HT-29 (cell line): Measurements from ENCODE around the gene RGMA. TPM values are rescaled to one million over a fixed set of nuclear protein-coding genes. Genes with fewer than 3 reads are reported as not detected.
"Not testable (repeated sequence)": the region's sequence is repeated elsewhere in the genome, so short reads cannot be mapped to it uniquely, and the experiment has no call there.

ENCODE experiments used
- DNase-seq: peaks from one replicate; pipeline ENCODE4 v3.0.0-alpha.2; 2015; ENCODE audit warnings: low spot score
- total RNA-seq: library from RNA; depleted of rRNA; stranded (reverse); fragments of >200 nt; shearing (Covaris generic); gene quantifications from 2 replicates; pipeline ENCODE4 v1.2.3, GENCODE V29; 2014

Gene RGMA
- total RNA-seq, 1 experiment from 2014 or later: not detected

DNA sequence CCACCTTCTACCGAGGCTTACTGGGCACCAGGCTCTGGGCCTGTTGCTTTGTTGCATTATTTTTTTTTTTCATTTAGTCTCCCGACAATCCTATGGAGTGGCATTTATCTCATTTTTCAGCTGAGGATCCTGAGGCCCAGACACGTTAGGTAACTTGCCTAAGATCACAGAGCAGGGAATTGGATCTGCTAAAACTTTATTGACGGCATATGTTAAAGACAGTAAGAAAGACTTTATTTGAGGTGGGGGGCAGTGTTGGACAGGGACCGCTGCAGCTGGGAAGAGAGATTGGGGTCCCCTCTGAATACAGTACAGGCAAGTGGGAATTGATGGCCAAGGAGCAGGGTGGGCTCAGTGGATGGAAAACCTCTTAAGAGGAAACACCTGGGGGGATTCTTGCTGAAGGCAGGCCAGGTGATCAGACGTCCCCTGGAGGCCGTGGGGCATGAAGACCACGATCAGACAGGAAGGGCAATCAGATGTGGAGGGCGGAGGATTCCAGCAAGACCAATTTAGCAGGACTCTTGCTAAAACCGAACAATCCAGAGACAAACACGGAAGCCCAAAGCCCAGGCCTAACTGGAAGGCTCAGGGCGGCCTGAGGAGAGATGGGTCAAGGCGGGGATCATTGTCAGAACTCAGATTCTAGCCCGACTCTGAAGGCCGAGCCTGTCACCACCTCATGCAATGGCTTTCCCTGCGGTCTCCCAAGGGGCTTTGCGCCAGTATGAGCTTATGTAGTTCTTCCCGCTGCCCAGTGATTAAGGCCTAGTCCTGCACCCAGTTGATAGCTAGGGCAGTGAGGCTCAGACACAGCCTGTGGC lies 53.7 kb downstream of the RGMA start:
- DNase-seq: no peak

DNA sequence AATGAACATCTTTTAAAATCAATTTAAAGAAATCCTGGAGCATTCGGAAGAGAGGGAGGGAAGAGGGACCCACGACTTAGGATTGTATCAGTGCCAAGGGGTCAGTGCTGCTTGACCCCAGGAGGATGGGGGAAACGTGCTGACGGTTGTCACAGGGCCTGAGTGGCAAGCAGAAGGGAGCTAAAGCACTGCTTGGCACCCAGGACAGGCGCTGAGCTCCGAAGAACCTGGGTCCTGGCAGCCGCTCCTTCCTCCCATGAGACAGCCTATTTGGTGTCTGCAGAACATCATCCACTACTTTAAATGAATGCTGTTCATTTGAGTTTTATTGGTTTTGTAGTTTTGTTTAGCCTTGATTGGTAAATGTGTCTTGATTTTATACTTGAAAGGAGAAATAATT lies 54.5 kb downstream of the RGMA start:
- no peak for DNase-seq

DNA sequence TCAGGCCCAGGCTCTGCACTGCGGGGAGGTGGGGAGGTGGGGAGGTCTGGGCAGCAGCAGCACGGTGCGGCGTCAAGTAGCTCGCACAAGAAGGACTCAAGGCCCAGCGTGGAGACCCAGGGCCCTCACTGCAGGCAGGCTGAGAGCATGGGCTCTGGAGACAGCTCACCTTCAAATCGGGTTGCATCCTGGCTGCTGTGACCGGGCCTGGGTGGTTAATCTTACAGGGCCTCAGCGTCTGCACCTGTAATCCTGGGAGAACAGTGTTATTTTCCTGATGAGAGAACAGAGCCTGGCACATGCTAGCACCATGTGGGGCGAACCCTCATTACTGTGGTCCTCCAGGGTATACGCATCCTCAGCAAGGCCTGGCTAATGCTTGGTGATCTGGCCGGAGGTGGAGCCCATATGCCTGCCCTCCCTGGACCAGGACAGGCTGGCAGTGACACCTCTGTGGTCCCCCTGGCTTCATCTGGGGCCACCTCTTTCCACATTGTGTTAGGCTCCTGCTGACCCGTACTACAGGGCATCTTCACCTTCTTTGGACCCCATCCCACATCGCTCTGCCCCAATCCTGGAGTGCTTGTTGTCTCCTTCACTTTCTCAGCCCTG lies 55.5 kb downstream of the RGMA start:
- no peak for DNase-seq

DNA sequence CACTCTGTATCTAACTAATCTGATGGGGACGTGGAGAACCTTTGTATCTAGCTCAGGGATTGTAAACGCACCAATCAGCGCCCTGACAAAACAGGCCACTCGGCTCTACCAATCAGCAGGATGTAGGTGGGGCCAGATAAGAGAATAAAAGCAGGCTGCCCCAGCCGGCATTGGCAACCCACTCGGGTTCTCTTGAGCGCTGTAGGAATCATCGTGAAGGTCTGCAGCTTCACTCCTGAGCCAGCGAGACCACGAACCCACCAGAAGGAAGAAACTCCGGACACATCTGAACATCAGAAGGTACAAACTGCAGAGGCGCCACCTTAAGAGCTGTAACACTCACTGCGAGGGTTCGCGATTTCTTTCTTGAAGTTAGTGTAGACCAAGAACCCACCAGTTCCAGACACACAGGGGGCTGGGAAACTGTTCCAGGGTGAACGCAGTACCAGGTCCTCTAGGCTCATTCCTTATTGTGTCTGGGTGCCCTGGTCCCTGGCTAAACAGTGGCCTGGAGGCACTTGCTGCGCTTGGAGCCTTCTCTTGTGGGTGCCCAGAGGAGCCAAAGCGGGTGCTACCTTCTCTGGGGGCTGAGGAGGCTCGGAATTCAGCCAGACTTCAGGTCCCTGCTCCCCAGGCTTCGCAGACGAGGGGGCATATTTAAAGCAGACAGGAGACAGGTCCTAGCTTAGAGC lies 56.4 kb downstream of the RGMA start:
- not testable (repeated sequence) for DNase-seq

DNA sequence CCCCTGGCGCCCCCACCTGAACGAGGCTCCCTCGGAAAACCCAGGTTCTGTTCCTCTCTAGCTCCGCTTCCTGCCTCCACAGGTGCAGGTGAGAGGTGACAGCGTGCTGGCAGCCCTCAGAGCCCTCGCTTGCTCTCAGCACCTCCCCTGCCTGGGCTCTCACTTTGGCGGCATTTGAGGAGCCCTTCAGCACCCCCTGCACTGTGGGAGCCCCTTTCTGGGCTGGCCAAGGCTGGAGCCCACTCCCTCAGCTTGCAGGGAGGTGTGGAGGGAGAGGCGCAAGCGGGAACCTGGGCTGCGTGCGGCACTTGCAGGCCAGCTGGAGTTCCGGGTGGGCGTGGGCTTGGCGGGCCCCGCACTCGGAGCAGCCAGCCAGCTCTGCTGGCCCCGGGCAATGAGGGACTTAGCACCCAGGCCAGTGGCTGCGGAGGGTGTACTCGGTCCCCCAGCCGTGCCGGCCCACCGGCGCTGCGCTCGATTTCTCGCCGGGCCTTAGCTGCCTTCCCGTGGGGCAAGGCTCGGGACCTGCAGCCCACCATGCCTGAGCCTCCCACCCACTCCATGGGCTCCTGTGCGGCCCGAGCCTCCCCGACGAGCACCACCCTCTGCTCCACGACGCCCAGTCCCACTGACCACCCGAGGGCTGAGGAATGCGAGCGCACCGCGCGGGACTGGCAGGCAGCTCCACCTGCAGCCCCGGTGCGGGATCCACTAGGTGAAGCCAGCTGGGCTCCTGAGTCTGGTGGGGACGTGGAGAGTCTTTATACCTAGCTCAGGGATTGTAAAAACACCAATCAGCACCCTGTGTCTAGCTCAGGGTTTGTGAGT lies 57.2 kb downstream of the RGMA start:
- DNase-seq: not testable (repeated sequence)

DNA sequence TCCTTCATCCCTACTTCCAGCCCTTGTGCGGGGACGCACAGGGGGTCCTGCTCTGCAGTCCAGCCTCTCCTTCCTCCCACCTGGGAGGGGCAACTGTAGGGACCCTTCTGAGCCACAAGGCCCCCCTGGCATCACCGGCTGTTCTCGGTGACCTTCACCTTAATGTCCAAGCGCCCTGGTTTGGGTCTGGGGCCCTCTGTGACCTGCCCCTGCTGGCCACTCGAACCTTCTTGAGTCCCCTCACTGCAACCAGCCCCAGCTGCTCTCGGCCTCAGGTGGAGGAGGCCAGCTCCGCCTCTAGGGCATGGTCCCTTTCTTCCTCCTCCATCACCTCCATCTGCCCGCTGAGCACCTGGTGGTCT lies 57.9 kb downstream of the RGMA start:
- DNase-seq: no peak

DNA sequence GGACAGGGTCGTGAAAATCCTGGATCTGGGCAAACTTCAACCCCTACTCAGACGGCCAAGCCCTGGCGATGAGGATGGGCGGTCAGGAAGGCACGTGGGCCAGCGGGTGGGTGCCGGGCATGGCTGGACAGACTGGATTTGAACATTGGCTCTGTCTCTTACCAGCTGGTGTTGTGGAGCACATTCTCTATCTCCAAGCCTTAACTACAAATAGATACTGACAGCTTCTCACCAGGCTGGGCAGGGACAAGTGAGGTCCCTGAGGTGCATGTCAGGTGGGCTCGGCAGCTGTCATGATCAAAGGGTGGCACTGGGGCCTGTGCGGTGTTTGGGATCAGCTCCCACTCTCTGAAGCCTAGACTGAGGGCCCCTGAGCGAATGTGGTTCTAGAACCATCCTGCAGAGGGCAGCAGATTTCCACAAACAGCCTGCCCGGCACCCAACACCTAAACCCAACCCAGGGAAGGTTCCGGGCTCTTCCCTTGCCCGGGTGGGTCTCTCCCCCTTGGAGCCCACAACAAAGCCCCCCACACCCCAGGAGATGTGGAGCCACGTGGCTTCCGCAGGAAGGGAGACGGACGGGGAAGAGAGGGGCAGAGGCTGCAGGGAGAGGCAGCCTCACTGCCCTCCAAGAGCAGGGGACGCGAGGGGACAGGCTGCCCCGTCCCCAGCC lies 58.4 kb downstream of the RGMA start:
- peak; percentile 87 for DNase-seq

DNA sequence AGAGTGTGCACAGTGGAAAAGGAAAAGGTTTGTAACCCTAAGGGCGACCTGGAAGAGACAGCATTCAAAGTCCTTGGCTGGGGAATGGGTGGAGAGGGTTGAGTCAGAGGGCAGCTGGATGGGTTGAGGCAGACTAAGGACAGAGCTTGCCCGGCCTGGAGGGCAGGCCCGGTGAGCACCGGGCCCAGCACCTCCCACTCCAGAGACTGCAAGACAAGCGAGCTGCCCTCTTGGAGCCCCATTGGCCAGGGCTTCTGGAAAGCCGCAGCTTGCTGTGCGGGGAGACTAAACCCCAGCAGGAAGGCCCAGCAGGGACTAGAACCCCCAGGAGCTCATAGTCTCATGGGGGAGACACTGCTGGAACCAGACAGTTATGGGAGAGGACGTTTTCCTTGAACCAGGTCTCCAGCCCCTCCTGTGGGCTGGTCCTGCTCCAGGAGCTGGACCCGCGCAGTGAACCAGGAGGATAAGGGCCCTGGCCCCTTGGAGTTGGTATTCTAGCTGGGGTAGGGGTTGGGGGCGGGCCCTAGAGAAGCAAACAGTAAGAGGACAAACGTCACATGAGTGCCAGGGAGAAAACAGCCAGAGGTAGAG lies 59.1 kb downstream of the RGMA start:
- peak; percentile 28 for DNase-seq

DNA sequence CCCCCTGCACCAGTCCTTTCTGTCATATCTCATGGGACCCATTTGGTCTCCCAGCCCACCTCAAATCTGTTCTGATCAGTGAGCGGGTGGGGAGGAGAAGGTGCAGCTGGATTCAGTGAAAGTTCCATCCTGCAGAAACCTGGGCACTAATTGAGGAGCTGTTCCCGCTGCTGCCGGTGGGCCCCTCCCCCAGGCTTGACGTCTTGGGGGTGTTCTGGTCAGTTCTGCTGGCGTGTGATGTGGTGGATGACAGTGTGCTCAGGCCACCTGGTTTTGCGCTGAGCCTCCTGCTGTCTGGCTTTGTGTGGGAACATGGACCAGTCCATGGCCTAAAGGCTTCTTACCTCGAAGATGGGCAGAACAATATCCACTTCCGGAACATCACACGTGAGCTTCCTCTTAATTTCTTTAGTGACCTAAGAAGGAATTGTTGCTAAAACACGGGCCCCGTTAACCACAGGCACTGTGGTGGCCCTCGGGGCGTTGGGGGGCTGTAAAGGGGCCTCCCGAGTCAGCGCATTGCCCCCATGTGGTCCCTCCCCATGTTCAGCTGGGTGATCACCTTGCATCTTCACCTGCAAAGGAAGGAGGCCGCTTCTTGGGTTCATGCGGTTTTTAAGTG lies 59.7 kb downstream of the RGMA start:
- DNase-seq: no peak

DNA sequence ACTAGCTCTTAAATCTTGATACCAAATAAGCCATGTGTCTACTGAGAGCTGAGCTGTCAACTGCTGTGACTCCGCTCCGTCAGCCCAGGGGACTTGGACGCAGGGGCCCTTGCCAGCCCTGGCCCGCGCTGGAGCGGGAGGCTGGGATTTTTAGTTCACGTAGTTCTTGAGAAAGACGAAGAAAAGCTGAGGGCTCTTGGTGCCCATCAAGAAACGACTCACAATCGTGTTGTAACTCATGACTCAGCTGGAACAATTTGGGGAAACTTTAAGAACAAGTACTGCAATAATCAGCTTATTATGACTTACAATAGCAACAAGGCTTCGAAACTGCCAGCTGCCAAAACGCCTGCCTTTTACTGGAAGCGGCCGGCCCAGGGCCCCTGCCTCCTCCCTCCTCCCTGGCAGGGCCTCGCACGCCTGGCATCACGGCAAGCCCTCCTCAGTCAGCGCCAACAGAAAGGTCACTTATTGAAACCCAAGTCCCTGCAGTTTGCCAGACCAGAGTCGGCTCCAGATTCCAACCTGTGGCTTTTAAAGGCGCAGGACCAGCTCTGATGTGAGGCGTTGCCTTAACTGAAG lies 60.3 kb downstream of the RGMA start:
- no peak for DNase-seq

DNA sequence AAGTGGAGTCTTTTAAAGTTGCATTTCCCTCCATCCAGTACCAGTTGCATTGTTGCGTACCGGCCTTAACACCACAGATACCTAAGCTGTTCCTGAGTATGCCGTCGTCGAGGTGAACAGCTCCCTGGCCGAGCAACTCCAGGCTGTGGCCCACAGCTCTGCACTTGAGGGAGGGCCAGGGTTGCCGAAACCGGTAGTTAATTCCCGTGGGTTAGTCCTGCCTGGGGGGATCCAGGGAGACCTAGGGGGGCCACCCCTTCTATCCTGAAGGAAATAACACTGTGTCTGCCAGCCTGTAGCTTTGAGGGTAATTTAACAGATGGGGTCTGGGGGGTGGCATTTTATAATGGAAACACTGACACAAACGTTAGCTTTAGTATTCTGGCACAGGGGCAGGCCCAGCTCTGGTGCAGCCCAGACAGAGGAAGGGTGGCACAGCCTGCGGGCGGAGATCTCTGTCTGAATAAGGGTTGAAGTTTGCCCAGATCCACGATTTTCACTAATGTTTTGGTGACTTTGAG lies 60.8 kb downstream of the RGMA start:
- no peak for DNase-seq

DNA sequence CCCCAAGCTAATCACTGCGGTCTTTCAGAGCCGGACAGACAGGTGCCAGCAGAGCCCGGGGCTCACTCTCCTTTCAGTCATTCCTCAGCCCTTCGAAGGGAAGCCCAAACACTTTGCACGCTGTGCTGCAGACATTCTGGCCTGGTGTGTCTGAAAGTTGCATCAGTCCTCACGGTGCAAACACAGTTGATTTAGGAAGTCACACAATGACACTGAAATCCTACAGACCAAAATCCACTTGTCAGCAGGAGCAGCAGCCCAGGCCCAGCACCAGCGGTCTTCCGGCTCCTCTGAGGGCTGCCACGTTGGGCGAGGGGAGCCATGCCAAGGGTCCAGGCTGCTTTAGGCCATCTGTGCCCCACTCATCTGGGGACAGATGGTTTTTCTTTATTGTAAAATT lies 61.6 kb downstream of the RGMA start:
- no peak for DNase-seq

DNA sequence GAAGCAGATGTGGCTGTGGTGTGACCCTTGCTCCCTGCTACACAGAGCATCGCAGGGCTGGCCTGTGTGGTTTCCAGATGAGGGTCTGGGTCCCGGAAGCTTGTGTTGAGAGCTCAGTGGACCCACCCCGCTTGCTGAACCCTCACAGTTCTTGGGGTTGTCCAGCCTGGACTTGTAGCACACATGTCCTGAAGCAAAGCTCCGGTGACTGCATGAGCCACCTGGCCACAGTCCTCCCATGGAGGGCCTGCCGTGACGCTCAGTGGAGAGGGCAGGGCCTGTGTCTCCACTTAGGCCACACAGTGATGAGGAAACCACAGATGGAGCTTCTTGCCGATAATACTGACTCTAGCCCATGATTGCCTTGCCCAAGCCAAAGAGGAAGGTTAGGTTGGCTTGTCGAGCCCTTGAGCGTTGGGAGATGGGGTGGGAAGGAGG lies 62.6 kb downstream of the RGMA start:
- DNase-seq: no peak

DNA sequence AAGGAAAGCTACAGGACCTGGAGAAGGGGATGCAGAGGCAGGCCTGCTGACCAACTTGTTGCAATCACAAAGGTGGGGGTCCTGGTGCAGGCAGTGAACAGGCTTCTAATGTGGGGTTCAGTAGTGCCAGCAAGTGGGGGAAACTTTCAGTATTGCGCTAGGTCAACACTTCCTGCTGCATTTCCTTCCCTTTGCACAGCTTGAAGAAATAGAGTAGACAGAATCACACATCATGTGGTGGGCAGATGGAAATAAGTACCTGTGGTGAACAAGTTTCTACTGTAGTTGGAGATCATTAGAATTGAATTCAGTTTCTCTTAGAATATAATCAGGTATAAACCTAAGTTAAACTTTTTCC lies 63.4 kb downstream of the RGMA start:
- no peak for DNase-seq

DNA sequence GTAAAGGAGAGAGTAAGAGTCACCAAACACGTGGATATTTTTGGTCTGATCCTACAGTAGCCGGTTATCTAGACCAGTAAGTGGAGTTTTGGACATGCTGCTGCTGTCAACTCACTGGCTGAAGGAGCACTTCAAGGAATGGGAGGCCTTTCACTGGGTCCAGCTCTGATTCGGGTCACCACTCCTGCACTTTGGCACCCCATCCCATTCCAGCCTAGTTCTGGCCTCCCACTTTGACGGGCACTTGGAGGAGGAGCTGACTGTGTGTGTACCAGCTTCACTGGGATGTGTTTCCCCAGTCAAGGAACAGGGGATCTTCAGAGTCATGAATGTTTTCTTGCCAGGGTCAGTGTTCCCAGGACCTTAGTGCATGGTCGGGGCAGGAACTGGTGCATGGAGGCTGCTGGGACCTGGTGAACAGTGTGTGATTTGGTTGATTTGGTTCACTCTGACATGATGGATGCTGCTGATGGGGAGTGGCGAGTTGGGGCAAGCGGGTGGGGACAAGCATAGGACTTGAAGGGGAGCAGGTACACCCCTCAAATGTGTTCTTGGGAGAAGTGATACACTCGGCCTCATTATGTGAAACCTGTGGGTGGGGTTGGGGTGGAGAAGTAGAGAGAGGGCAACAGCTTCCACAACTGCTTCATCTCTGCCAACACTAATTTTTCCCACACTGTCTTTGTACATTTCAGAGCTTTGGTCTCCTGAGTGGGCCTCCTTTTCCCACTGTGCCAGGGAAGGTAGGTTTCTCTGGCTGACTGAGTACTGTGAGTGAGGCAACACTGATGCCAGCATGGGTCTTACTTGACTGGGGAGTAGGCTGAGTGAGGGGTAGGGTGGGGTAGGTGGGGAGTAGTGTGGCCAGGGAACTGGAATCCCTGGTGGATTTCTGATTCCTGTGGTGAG lies 64.0 kb downstream of the RGMA start:
- DNase-seq: no peak

DNA sequence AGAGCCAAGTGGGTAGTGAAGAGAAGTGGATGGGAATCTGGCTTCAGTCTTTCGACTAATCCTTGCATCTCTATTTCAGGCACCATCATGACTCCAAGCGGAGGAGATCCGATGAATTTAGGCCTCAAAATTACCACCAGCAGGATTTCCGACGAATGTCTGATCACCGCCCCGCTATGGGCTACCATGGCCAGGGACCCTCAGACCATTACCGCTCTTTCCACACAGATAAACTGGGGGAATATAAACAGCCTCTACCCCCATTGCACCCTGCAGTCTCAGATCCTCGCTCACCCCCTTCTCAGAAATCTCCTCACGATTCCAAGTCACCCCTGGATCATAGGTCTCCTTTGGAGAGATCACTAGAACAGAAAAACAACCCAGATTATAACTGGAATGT lies 64.7 kb downstream of the RGMA start:
- no peak for DNase-seq

DNA sequence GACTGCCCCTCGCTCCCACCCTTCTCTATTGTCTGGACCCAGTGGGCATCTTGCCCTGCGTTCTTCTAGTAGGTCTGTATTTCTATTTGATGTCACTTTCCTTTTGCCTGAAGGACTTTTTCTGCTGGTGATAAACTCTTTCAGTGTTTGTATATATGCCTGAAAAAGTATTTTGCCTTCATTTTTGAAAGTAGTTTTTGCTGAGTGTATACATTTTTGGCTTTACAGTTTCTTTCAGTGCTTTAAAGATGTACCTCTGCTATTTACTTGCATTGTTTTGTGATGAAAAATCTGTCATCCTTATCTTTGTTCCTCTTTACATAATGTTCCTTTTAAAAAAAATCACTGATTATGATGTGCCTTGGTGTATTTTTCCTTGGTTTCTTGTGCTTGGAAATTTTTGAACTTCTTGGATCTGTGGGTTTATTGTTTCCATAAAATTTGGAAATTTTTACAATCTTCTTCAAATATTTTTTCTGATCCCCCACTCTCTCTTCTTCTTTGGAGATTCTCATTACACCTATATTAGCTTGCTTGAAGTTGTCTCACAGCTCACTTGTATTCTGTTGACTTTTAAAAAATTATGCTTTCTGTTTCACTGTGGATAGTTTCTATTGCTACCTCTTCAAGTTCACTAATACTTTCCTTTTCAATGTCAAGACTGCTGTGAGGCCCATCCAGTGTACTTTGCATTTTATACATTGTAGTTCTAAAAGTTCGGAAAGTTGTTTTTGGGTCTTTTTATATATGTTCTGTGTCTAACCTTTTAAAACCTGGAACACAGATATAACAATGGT lies 67.8 kb downstream of the RGMA start:
- DNase-seq: no peak

DNA sequence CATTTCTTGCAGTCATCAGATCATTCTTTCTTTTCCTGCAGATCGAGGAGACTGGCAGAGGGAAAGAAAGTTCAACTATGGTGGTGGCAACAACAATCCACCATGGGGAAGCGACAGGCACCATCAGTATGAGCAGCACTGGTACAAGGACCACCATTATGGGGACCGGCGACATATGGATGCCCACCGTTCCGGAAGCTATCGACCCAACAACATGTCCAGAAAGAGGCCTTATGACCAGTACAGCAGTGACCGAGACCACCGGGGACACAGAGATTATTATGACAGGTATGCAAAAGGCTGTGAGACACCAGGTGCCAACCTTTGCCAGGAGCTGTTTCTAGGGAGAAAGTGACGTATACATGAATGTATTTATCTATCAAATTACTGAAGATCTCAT lies 69.0 kb downstream of the RGMA start:
- DNase-seq: no peak
